HG03354 (cell line): Measurements from ENCODE around the gene CYB5R4.
"Not testable (repeated sequence)": the region's sequence is repeated elsewhere in the genome, so short reads cannot be mapped to it uniquely, and the experiment has no call there.

Source experiments
- ATAC-seq: cut with Tn5 transposase; IDR thresholded peaks from one replicate; pipeline ENCODE4 v1.9.1; 2021; ENCODE audit warnings: mild to moderate bottlenecking; ENCODE audit not compliant: unreplicated experiment, poor library complexity, severe bottlenecking

CYB5R4 gene

DNA sequence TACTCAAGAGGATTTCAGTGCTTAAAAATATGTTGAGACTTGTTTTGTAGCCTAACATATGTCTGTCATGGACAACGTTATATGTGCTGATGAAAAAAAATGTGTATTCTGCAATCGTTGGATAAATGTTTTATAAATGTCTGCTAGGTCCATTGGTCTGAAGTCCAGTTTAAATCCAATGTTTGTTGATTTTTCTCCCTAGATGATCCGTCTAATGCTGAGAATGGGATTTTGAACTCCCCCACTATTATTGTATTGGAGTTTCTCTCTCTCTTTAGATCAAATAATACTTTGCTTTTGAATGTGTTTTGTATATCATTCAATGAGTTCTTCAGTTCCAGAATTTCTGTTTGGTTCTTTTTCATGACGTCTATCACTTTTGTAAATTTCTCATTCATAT is 44.9 kb downstream of the CYB5R4 start:
- ATAC-seq, result no peak

GRCh38 chr6:83905648-83906047 is 46.2 kb downstream of the CYB5R4 start:
- ATAC-seq, result no peak

GRCh38 chr6:83907623-83908390 is 48.3 kb downstream of the CYB5R4 start:
- not testable (repeated sequence) for ATAC-seq

DNA sequence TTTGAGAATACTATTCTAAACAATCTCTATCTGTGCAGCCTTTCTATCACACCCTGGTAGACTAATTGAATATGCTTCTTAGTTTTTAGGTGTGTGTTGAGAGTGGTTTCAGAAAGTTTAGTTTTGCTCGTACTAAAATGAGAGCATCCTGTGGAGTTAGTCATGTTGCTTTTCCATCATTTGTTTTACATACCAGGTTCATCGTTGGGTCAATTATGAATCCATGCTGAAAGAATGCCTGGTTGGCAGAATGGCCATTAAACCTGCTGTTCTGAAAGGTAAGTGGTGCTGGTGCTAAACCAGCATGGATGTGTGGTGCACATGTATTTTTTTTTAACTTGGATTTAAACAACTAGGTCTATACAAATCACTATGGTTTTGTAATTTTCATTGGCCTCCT is 49.3 kb downstream of the CYB5R4 start:
- no peak for ATAC-seq

DNA sequence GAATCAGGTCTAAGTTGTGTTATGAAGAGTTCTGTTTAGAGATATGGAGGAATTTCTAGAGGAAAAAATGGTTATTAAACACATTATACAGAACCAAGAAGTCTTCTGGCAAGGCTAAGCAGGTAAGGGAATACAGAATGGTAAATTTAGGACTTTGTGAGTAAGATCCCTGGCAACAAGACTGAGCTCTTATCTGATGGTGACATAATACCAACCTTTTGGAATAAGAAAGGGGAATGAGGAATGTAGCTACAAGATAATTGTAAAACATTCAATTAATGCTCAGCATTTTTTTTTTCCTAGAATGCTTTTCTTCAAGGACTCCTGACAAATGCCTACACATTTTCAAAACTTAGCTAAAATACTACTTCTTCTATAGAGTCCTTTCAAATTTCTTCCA is 51.8 kb downstream of the CYB5R4 start:
- no peak for ATAC-seq

DNA sequence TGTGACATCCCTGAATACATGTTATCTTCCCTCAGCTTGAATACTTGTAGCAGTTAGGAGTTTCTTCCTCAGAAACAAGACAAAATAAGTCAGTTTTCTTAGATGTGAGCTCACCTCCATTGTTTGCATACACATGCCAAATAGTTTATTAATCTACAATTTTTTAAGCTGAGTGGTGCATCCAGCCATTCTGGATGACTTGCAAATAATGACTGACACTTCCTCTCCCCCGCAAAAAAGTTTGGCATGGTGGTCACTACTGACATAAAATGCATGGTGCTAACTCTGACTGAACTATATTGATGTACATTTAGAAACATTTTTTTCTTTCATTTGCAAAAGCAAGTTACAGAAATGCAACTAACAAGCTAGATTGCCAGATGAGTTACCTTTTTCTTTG is 55.5 kb downstream of the CYB5R4 start:
- no peak for ATAC-seq

GRCh38 chr6:83917001-83917400 is 57.5 kb downstream of the CYB5R4 start:
- ATAC-seq, result no peak

DNA sequence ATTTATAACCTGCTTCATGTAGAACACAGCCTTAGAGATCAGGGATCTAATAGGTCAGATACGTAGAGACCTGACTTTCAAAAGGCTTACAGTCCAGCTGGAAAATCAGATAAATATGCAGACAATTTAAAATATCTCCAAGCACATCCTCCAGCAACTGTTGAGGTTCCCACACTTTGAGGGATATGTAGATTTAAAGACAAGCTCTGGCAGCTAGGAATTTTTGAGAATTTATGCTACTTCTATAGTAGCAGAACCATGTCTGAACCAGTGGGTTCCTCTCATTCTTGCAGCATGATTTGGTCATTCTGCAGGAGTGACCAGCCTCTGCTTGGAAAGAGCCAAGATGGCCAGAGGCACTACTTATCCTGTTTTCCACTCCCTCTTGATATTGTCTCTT is 60.5 kb downstream of the CYB5R4 start:
- no peak for ATAC-seq

- ATAC-seq, result no peak
These were observed 61.8 kb downstream of the CYB5R4 start for GRCh38 chr6:83921315-83921714.

- ATAC-seq, result no peak
These were observed 68.0 kb downstream of the CYB5R4 start for GRCh38 chr6:83927470-83927869.

DNA sequence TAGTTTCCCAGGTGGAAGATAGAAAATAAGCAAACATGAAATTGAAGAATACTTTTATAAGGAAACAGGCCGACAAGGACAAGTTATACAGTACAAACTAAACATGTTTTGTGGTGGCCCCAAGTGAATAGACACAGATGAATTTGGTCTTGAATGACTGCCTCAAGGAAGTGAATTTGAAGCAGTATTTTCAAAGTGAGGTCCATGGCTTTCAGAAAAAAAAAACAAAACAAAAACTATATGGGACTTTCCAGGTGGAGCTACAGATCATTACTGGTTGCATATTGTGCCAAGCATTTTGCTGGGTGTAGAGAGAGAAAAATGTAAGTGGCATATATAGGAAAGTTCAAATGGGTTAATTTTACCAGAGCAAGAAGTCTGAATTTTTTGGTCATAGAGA is 68.8 kb downstream of the CYB5R4 start:
- ATAC-seq, result no peak

DNA sequence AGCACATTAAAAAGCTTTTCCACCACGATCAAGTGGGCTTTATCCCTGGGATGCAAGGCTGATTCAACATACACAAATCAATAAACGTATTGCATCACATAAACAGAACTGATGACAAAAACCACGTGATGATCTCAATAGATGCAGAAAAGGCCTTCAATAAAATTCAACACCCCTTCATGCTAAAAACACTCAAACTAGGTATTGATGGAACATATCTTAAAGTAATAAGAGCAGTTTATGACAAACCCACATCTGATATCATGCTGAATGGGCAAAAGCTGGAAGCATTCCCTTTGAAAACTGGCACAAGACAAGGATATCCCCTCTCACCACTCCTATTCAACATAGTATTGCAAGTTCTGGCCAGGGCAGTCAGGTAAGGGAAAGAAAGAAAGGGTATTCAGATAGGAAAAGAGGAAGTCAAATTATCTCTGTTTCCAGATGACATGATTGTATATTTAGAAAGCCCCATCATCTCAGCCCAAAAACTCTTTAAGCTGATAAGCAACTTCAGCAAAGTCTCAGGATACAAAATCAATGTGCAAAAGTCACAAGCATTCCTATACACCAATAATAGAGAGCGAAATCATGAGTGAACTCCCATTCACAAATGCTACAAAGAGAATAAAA is 86.8 kb downstream of the CYB5R4 start:
- not testable (repeated sequence) for ATAC-seq

DNA sequence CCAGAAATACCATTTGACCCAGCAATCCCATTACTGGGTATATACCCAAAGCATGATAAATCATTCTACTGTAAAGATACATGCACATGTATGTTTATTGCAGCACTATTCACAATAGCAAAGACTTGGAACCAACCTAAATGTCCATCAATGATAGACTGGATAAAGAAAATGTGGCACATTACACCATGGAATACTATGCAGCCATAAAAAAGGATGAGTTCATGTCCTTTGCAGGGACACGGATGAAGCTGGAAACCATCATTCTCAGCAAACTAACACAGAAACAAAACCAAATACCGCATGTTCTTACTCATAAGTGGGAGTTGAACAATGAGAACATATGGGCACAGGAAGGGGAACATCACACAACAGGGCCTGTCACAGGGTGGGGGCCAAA is 88.5 kb downstream of the CYB5R4 start:
- ATAC-seq, result not testable (repeated sequence)

- ATAC-seq, result no peak
These were observed 89.4 kb downstream of the CYB5R4 start for GRCh38 chr6:83948851-83949250.

- not testable (repeated sequence) for ATAC-seq
These were observed 91.9 kb downstream of the CYB5R4 start for GRCh38 chr6:83951423-83951822.

GRCh38 chr6:83952830-83953229 is 93.3 kb downstream of the CYB5R4 start:
- ATAC-seq, result no peak

DNA sequence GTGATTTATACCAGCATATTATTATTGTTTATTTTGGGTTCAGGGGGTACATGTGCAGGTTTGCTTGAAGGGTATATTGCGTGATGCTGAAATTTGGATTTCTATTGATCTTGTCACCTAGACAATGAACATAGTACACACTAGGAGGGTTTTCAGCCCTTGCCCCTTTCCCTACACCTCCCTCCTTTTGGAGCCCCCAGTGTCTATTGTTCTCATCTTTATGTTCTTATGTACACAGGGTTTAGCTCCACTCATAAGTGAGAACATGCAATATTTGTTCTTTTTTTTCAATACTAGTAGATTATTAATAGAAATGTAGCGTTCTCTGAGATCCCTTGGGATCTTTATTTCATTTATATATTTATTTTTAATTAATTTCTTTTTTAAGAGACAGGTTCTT is 94.9 kb downstream of the CYB5R4 start:
- no peak for ATAC-seq

DNA sequence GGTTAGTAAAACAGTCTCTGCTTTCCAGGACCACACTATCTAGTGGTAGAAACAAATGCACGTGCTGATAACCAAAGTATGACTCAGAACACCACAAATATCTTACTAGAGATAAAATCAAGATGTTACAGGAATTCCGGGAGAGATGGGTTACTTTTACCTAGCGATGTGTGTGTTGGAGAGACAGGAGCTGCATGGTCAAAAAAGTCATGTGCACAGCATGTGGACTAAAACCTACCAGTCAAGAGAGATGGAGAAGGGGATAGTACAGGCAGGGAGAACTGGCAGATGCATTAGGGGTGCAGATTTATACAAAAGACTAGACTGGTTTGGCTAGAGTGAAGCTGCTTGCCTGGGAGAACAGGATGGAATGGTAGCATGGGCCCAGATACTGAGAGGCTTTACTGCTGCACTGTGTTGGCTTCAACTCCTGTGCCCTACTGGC is 98.8 kb downstream of the CYB5R4 start:
- no peak for ATAC-seq

GRCh38 chr6:83960664-83961063 is 101.2 kb downstream of the CYB5R4 start:
- ATAC-seq, result no peak

DNA sequence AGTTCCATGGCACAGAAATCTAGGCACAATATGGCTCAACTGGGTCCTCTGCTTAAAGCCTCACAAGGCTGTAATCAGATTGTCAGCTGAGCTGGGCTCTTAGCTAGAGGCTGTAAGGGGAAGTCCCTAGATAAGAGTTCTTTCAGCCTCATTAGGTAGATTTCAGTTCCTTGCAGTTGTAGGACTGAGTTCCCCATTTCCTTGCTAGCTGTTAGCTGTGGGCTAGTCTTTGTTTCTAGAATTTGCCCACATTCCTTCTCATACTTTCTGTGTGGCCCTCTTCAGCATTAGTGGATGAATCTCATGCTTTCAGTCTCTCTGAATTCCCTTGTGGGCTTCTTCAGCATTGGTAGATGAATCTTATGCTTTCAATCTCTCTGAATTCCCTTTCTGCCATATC is 103.1 kb downstream of the CYB5R4 start:
- ATAC-seq, result peak; percentile 66

GRCh38 chr6:83966539-83966938 is 107.0 kb downstream of the CYB5R4 start:
- ATAC-seq, result no peak
